Measurements from ENCODE around the gene SELENOS.

- TF ChIP-seq CTCF (IDR thresholded peaks at IDR 0.05) (no peak), POLR2A (IDR thresholded peaks at IDR 0.05) (no peak), EP300 (IDR thresholded peaks at IDR 0.05) (no peak)
Measured at GRCh38 chr15:101272584-101272983, 4.7 kb downstream of the SELENOS start.
